ENCODE measurements around the gene ERICH2.

Gene ERICH2

GRCh38 chr2:170740660-170741059, 29.5 kb upstream of the ERICH2 start:
- TF ChIP-seq REST (IDR thresholded peaks at IDR 0.05; ENCODE audit: insufficient replicate concordance, low read depth) (no peak), GABPA (IDR thresholded peaks at IDR 0.05; ENCODE audit: low read depth) (no peak), CTCF (IDR thresholded peaks at IDR 0.05; ENCODE audit: insufficient read depth, low read length) (no peak), POLR2AphosphoS5 (IDR thresholded peaks at IDR 0.05; ENCODE audit: low read depth) (no peak), SPI1 (IDR thresholded peaks at IDR 0.05; ENCODE audit: borderline replicate concordance, low read depth) (no peak)
- Histone ChIP-seq H3K4me3 (replicated peaks; ENCODE audit: insufficient read depth, low read length) (no peak overlapping the region), H3K27me3 (ENCODE audit: insufficient read depth, poor library complexity, severe bottlenecking) (no peaks in the 10 kb centered on the region), H3K27ac (replicated peaks) (no peak overlapping the region)
- no peak for DNase-seq (ENCODE audit: low read depth in 1 of 2, low spot score in 1 of 2)

- Histone ChIP-seq H3K27ac (replicated peaks) (no peak overlapping the region), H3K4me3 (replicated peaks; ENCODE audit: insufficient read depth, low read length) (no peak overlapping the region), H3K27me3 (ENCODE audit: insufficient read depth, poor library complexity, severe bottlenecking) (no peaks in the 10 kb centered on the region)
- no peak for TF ChIP-seq GABPA (IDR thresholded peaks at IDR 0.05; ENCODE audit: low read depth)
- no peak for TF ChIP-seq CTCF (IDR thresholded peaks at IDR 0.05; ENCODE audit: insufficient read depth, low read length)
- no peak for TF ChIP-seq POLR2AphosphoS5 (IDR thresholded peaks at IDR 0.05; ENCODE audit: low read depth)
- no peak for TF ChIP-seq REST (IDR thresholded peaks at IDR 0.05; ENCODE audit: insufficient replicate concordance, low read depth)
- no peak for TF ChIP-seq SPI1 (IDR thresholded peaks at IDR 0.05; ENCODE audit: borderline replicate concordance, low read depth)
- no peak for DNase-seq (ENCODE audit: low read depth in 1 of 2, low spot score in 1 of 2)
These were observed 28.2 kb upstream of the ERICH2 start for GRCh38 chr2:170742000-170742399.

- no peaks in the 10 kb centered on the region for H3K27me3 ChIP-seq (ENCODE audit: insufficient read depth, poor library complexity, severe bottlenecking)
- no peak overlapping the region for H3K4me3 ChIP-seq (replicated peaks; ENCODE audit: insufficient read depth, low read length)
- DNase-seq (ENCODE audit: low read depth in 1 of 2, low spot score in 1 of 2): no peak
- no peak for TF ChIP-seq POLR2AphosphoS5 (IDR thresholded peaks at IDR 0.05; ENCODE audit: low read depth)
- TF ChIP-seq REST (IDR thresholded peaks at IDR 0.05; ENCODE audit: insufficient replicate concordance, low read depth): no peak
- no peak for TF ChIP-seq GABPA (IDR thresholded peaks at IDR 0.05; ENCODE audit: low read depth)
- TF ChIP-seq CTCF (IDR thresholded peaks at IDR 0.05; ENCODE audit: insufficient read depth, low read length): no peak
- TF ChIP-seq SPI1 (IDR thresholded peaks at IDR 0.05; ENCODE audit: borderline replicate concordance, low read depth): no peak
- no peak overlapping the region for H3K27ac ChIP-seq (replicated peaks)
These were observed 27.2 kb upstream of the ERICH2 start for GRCh38 chr2:170742896-170743529.
